SK-N-SH treated with all-trans-retinoic acid at 6 μM for 48 hours (cell line): Measurements from ENCODE around the gene PSME2.

Experiments
- ATAC-seq: fragments of 200-7000 bp; cut with Tn5 transposase; 3 replicates; pipeline ENCODE4 v1.9.1; 2020; ENCODE audit warnings: mild to moderate bottlenecking, moderate library complexity
- ARNTL ChIP-seq: fragments of 450-650 bp; formaldehyde crosslinking; IDR thresholded peaks from 2 replicates; pipeline ENCODE4 v1.5.0; 2020; ENCODE audit warnings: low read depth, mild to moderate bottlenecking, moderate library complexity, borderline replicate concordance
- BACH2 ChIP-seq: fragments of 250-450 bp; sonication (Bioruptor Pico); IDR thresholded peaks from 2 replicates; pipeline ENCODE4 v1.9.0; 2021; ENCODE audit warnings: mild to moderate bottlenecking, borderline replicate concordance
- ESRRG ChIP-seq: fragments of 250-450 bp; sonication (Bioruptor Pico); IDR thresholded peaks from 2 replicates; pipeline ENCODE4 v1.6.1; 2021; ENCODE audit warnings: mild to moderate bottlenecking
- GLIS3 ChIP-seq: fragments of 250-450 bp; sonication (Bioruptor Pico); IDR thresholded peaks from 2 replicates; pipeline ENCODE4 v1.5.0; 2020; ENCODE audit warnings: mild to moderate bottlenecking, moderate library complexity
- ISL1 ChIP-seq: fragments of 250-450 bp; sonication (Bioruptor Pico); IDR thresholded peaks from 2 replicates; pipeline ENCODE4 v2.1.2; 2022; ENCODE audit warnings: mild to moderate bottlenecking, moderate library complexity
- OSR1 ChIP-seq: fragments of 250-450 bp; sonication (Bioruptor Pico); IDR thresholded peaks from 2 replicates; pipeline ENCODE4 v1.8.0; 2022; ENCODE audit warnings: moderate library complexity, mild to moderate bottlenecking, inconsistent platforms
- POU6F1 ChIP-seq: fragments of 250-450 bp; sonication (Bioruptor Pico); IDR thresholded peaks from 2 replicates; pipeline ENCODE4 v1.8.0; 2021; ENCODE audit warnings: low read depth, mild to moderate bottlenecking, moderate library complexity, borderline replicate concordance
- PPARA ChIP-seq: fragments of 250-450 bp; sonication (Bioruptor Pico); IDR thresholded peaks from 2 replicates; pipeline ENCODE4 v1.5.0; 2020; ENCODE audit warnings: mild to moderate bottlenecking, borderline replicate concordance
- RARB ChIP-seq: fragments of 250-450 bp; sonication (Bioruptor Pico); IDR thresholded peaks from 2 replicates; pipeline ENCODE4 v1.8.0; 2021; ENCODE audit warnings: mild to moderate bottlenecking, moderate library complexity
- SNAI2 ChIP-seq: fragments of 250-450 bp; sonication (Bioruptor Pico); IDR thresholded peaks from 2 replicates; pipeline ENCODE4 v1.5.0; 2020; ENCODE audit warnings: mild to moderate bottlenecking, moderate library complexity
- TCF4 ChIP-seq: fragments of 250-450 bp; sonication (Bioruptor Pico); IDR thresholded peaks from 2 replicates; pipeline ENCODE4 v1.8.0; 2021; ENCODE audit warnings: mild to moderate bottlenecking, moderate library complexity, borderline replicate concordance
- TOX ChIP-seq: fragments of 250-450 bp; sonication (Bioruptor Pico); IDR thresholded peaks from 2 replicates; pipeline ENCODE4 v1.8.0; 2021; ENCODE audit warnings: mild to moderate bottlenecking, moderate library complexity, borderline replicate concordance
- ZC3H10 ChIP-seq: fragments of 250-450 bp; sonication (Bioruptor Pico); IDR thresholded peaks from 2 replicates; pipeline ENCODE4 v1.5.1; 2021; ENCODE audit warnings: mild to moderate bottlenecking, moderate library complexity
- ZFP3 ChIP-seq: fragments of 250-450 bp; sonication (Bioruptor Pico); IDR thresholded peaks from 2 replicates; pipeline ENCODE4 v1.5.0; 2020; ENCODE audit warnings: mild to moderate bottlenecking, moderate library complexity
- ZFP30 ChIP-seq: fragments of 450-650 bp; formaldehyde crosslinking; IDR thresholded peaks from 2 replicates; pipeline ENCODE4 v1.5.0; 2022; ENCODE audit warnings: mild to moderate bottlenecking, moderate library complexity
- ZNF565 ChIP-seq: fragments of 450-650 bp; formaldehyde crosslinking; conservative IDR thresholded peaks from 2 replicates; pipeline ENCODE4 v1.5.0; 2020; ENCODE audit warnings: low read depth, mild to moderate bottlenecking, moderate library complexity
- ZNF70 ChIP-seq: fragments of 450-650 bp; formaldehyde crosslinking; IDR thresholded peaks from 2 replicates; pipeline ENCODE4 v1.5.0; 2020; ENCODE audit warnings: mild to moderate bottlenecking, moderate library complexity
- ZNF8 ChIP-seq: fragments of 450-650 bp; formaldehyde crosslinking; IDR thresholded peaks from 2 replicates; pipeline ENCODE4 v1.5.0; 2020; ENCODE audit warnings: mild to moderate bottlenecking, moderate library complexity
- TF ChIP-seq, protein P1 (sequence below): fragments of 250-450 bp; sonication (Bioruptor Pico); IDR thresholded peaks from 2 replicates; pipeline ENCODE4 v1.5.1; 2020; ENCODE audit warnings: low read depth, mild to moderate bottlenecking, moderate library complexity
- TF ChIP-seq, protein P2 (sequence below): fragments of 250-450 bp; sonication (Bioruptor Pico); IDR thresholded peaks from 2 replicates; pipeline ENCODE4 v1.8.0; 2020; ENCODE audit warnings: mild to moderate bottlenecking, moderate library complexity, borderline replicate concordance
- TF ChIP-seq, protein P3 (sequence below): fragments of 250-450 bp; sonication (Bioruptor Pico); IDR thresholded peaks from 2 replicates; pipeline ENCODE4 v1.5.1; 2021; ENCODE audit warnings: mild to moderate bottlenecking, moderate library complexity
- TF ChIP-seq, protein P4 (sequence below): fragments of 250-450 bp; sonication (Bioruptor Pico); IDR thresholded peaks from 2 replicates; pipeline ENCODE4 v1.5.0; 2020; ENCODE audit warnings: mild to moderate bottlenecking, moderate library complexity

PSME2 gene

GRCh38 chr14:24123424-24124417 lies 22.7 kb downstream of the PSME2 start:
- no peak for ATAC-seq
- no peak for TF ChIP-seq SNAI2 (CRISPR knock-in tag)
- TF ChIP-seq, protein P1, sequence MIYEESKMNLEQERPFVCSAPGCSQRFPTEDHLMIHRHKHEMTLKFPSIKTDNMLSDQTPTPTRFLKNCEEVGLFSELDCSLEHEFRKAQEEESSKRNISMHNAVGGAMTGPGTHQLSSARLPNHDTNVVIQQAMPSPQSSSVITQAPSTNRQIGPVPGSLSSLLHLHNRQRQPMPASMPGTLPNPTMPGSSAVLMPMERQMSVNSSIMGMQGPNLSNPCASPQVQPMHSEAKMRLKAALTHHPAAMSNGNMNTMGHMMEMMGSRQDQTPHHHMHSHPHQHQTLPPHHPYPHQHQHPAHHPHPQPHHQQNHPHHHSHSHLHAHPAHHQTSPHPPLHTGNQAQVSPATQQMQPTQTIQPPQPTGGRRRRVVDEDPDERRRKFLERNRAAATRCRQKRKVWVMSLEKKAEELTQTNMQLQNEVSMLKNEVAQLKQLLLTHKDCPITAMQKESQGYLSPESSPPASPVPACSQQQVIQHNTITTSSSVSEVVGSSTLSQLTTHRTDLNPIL (CRISPR knock-in tag), result no peak
- TF ChIP-seq PPARA, result no peak
- TF ChIP-seq GLIS3 (CRISPR knock-in tag), result no peak
- TF ChIP-seq ARNTL, result no peak
- no peak for TF ChIP-seq ESRRG
- TF ChIP-seq ZNF70 (CRISPR knock-in tag), result no peak
- TF ChIP-seq ZNF565 (CRISPR knock-in tag), result no peak
- no peak for TF ChIP-seq ZC3H10 (CRISPR knock-in tag)
- no peak for TF ChIP-seq BACH2 (CRISPR knock-in tag)
- TF ChIP-seq ZFP3 (CRISPR knock-in tag), result no peak
- TF ChIP-seq, protein P2, sequence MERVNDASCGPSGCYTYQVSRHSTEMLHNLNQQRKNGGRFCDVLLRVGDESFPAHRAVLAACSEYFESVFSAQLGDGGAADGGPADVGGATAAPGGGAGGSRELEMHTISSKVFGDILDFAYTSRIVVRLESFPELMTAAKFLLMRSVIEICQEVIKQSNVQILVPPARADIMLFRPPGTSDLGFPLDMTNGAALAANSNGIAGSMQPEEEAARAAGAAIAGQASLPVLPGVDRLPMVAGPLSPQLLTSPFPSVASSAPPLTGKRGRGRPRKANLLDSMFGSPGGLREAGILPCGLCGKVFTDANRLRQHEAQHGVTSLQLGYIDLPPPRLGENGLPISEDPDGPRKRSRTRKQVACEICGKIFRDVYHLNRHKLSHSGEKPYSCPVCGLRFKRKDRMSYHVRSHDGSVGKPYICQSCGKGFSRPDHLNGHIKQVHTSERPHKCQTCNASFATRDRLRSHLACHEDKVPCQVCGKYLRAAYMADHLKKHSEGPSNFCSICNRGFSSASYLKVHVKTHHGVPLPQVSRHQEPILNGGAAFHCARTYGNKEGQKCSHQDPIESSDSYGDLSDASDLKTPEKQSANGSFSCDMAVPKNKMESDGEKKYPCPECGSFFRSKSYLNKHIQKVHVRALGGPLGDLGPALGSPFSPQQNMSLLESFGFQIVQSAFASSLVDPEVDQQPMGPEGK (CRISPR knock-in tag), result no peak
- no peak for TF ChIP-seq ZNF8 (CRISPR knock-in tag)
- TF ChIP-seq RARB (CRISPR knock-in tag), result no peak

- TF ChIP-seq ZFP3 (CRISPR knock-in tag) (no peak), OSR1 (CRISPR knock-in tag) (no peak), TOX (CRISPR knock-in tag) (no peak), POU6F1 (CRISPR knock-in tag) (no peak), RARB (CRISPR knock-in tag) (no peak), TCF4 (no peak), PPARA (no peak), GLIS3 (CRISPR knock-in tag) (no peak), ZFP30 (no peak), ZNF70 (CRISPR knock-in tag) (no peak), ISL1 (CRISPR knock-in tag) (no peak), ZC3H10 (CRISPR knock-in tag) (no peak), ZNF8 (CRISPR knock-in tag) (no peak), BACH2 (CRISPR knock-in tag) (no peak), ESRRG (no peak)
- TF ChIP-seq, protein P3, sequence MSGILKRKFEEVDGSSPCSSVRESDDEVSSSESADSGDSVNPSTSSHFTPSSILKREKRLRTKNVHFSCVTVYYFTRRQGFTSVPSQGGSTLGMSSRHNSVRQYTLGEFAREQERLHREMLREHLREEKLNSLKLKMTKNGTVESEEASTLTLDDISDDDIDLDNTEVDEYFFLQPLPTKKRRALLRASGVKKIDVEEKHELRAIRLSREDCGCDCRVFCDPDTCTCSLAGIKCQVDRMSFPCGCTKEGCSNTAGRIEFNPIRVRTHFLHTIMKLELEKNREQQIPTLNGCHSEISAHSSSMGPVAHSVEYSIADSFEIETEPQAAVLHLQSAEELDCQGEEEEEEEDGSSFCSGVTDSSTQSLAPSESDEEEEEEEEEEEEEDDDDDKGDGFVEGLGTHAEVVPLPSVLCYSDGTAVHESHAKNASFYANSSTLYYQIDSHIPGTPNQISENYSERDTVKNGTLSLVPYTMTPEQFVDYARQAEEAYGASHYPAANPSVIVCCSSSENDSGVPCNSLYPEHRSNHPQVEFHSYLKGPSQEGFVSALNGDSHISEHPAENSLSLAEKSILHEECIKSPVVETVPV (CRISPR knock-in tag), result no peak
- TF ChIP-seq, protein P4, sequence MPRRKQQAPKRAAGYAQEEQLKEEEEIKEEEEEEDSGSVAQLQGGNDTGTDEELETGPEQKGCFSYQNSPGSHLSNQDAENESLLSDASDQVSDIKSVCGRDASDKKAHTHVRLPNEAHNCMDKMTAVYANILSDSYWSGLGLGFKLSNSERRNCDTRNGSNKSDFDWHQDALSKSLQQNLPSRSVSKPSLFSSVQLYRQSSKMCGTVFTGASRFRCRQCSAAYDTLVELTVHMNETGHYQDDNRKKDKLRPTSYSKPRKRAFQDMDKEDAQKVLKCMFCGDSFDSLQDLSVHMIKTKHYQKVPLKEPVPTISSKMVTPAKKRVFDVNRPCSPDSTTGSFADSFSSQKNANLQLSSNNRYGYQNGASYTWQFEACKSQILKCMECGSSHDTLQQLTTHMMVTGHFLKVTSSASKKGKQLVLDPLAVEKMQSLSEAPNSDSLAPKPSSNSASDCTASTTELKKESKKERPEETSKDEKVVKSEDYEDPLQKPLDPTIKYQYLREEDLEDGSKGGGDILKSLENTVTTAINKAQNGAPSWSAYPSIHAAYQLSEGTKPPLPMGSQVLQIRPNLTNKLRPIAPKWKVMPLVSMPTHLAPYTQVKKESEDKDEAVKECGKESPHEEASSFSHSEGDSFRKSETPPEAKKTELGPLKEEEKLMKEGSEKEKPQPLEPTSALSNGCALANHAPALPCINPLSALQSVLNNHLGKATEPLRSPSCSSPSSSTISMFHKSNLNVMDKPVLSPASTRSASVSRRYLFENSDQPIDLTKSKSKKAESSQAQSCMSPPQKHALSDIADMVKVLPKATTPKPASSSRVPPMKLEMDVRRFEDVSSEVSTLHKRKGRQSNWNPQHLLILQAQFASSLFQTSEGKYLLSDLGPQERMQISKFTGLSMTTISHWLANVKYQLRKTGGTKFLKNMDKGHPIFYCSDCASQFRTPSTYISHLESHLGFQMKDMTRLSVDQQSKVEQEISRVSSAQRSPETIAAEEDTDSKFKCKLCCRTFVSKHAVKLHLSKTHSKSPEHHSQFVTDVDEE (CRISPR knock-in tag), result no peak
- TF ChIP-seq, protein P2 (CRISPR knock-in tag), result no peak
- TF ChIP-seq, protein P1 (CRISPR knock-in tag), result no peak
- no peak; the same call in 2 of the 3 replicates for ATAC-seq
Observed at GRCh38 chr14:24122898-24123297, 23.5 kb downstream of the PSME2 start.
